Measurements from ENCODE around the gene BICD2.

BICD2 gene

GRCh38 chr9:92724528-92725265, 39.9 kb downstream of the BICD2 start:
- H4K20me1 ChIP-seq (ENCODE audit: insufficient read depth, low read length): peaks cover 74% of the 10 kb centered on the region

GRCh38 chr9:92723801-92724323, 40.8 kb downstream of the BICD2 start:
- no peak overlapping the region for H2AFZ ChIP-seq (ENCODE audit: low read depth, low read length)
- no peaks in the 10 kb centered on the region for H3K27me3 ChIP-seq (ENCODE audit: insufficient read depth, low read length, poor library complexity)
- no peak overlapping the region for H3K9ac ChIP-seq (ENCODE audit: low read depth, low read length)
- DNase-seq: no peak
- H3K9me3 ChIP-seq (ENCODE audit: insufficient read depth, low read length, severe bottlenecking): no peaks in the 10 kb centered on the region
- H3K27ac ChIP-seq (ENCODE audit: low read length): no peak overlapping the region
- TF ChIP-seq EZH2 (IDR thresholded peaks at IDR 0.05; ENCODE audit: borderline replicate concordance, low read depth, low read length, severe bottlenecking): no peak
- no peak for TF ChIP-seq CTCF (IDR thresholded peaks at IDR 0.05; ENCODE audit: borderline replicate concordance, extremely low read depth, low read length, poor library complexity, severe bottlenecking)
- no peak for ATAC-seq (ENCODE audit: insufficient read depth, low read depth)
- H4K20me1 ChIP-seq (ENCODE audit: insufficient read depth, low read length): peaks cover 66% of the 10 kb centered on the region
- no peak overlapping the region for H3K4me2 ChIP-seq (ENCODE audit: insufficient read depth, low read length)
- H3K79me2 ChIP-seq (ENCODE audit: insufficient read depth, low read length): peaks cover 33% of the 10 kb centered on the region
- H3K36me3 ChIP-seq (ENCODE audit: insufficient read depth, low read length): peaks cover 89% of the 10 kb centered on the region
- no peaks in the 10 kb centered on the region for H3K4me1 ChIP-seq (ENCODE audit: insufficient read depth, low read length)
- no peak overlapping the region for H3K4me3 ChIP-seq (ENCODE audit: low read depth in 1 of 2, low read length in 2 of 2)

More at GRCh38 chr9:92724528-92725265, 39.9 kb downstream of the BICD2 start:
- Histone ChIP-seq H3K4me3 (ENCODE audit: low read depth in 1 of 2, low read length in 2 of 2) (no peak overlapping the region), H3K4me2 (ENCODE audit: insufficient read depth, low read length) (no peak overlapping the region), H3K9me3 (ENCODE audit: insufficient read depth, low read length, severe bottlenecking) (no peaks in the 10 kb centered on the region), H3K79me2 (ENCODE audit: insufficient read depth, low read length) (peaks cover 42% of the 10 kb centered on the region), H3K27me3 (ENCODE audit: insufficient read depth, low read length, poor library complexity) (no peaks in the 10 kb centered on the region), H2AFZ (ENCODE audit: low read depth, low read length) (no peak overlapping the region), H3K27ac (ENCODE audit: low read length) (no peak overlapping the region), H3K36me3 (ENCODE audit: insufficient read depth, low read length) (peaks cover 89% of the 10 kb centered on the region), H3K4me1 (ENCODE audit: insufficient read depth, low read length) (no peaks in the 10 kb centered on the region), H3K9ac (ENCODE audit: low read depth, low read length) (no peak overlapping the region)
- ATAC-seq (ENCODE audit: insufficient read depth, low read depth) (no peak), DNase-seq (no peak)
- TF ChIP-seq CTCF (IDR thresholded peaks at IDR 0.05; ENCODE audit: borderline replicate concordance, extremely low read depth, low read length, poor library complexity, severe bottlenecking): no peak
- TF ChIP-seq EZH2 (IDR thresholded peaks at IDR 0.05; ENCODE audit: borderline replicate concordance, low read depth, low read length, severe bottlenecking): no peak

- no peaks in the 10 kb centered on the region for H3K9me3 ChIP-seq (ENCODE audit: insufficient read depth, low read length, severe bottlenecking)
- H3K4me1 ChIP-seq (ENCODE audit: insufficient read depth, low read length): no peaks in the 10 kb centered on the region
- peaks cover 60% of the 10 kb centered on the region for H4K20me1 ChIP-seq (ENCODE audit: insufficient read depth, low read length)
- H3K9ac ChIP-seq (ENCODE audit: low read depth, low read length): no peak overlapping the region
- no peak for ATAC-seq (ENCODE audit: insufficient read depth, low read depth)
- H3K4me3 ChIP-seq (ENCODE audit: low read depth in 1 of 2, low read length in 2 of 2): no peak overlapping the region
- H3K27ac ChIP-seq (ENCODE audit: low read length): no peak overlapping the region
- no peak for DNase-seq
- H3K79me2 ChIP-seq (ENCODE audit: insufficient read depth, low read length): peaks cover 27% of the 10 kb centered on the region; the same call in 1 of the 2 replicates
- no peaks in the 10 kb centered on the region for H3K27me3 ChIP-seq (ENCODE audit: insufficient read depth, low read length, poor library complexity)
- H2AFZ ChIP-seq (ENCODE audit: low read depth, low read length): no peak overlapping the region
- TF ChIP-seq CTCF (IDR thresholded peaks at IDR 0.05; ENCODE audit: borderline replicate concordance, extremely low read depth, low read length, poor library complexity, severe bottlenecking) (no peak), EZH2 (IDR thresholded peaks at IDR 0.05; ENCODE audit: borderline replicate concordance, low read depth, low read length, severe bottlenecking) (no peak)
- H3K4me2 ChIP-seq (ENCODE audit: insufficient read depth, low read length): no peak overlapping the region
- peaks cover 89% of the 10 kb centered on the region for H3K36me3 ChIP-seq (ENCODE audit: insufficient read depth, low read length)
These were observed 41.4 kb downstream of the BICD2 start for GRCh38 chr9:92723299-92723625.
